K562 (cell line): ENCODE results near the gene ALK.

Source experiments
- IFI16 ChIP-seq: fragments of 250-450 bp; sonication (Bioruptor Pico); IDR thresholded peaks from 2 replicates; pipeline ENCODE4 v2.1.2; 2022; ENCODE audit warnings: mild to moderate bottlenecking, inconsistent platforms
- KDM1A ChIP-seq, 2 experiments: fragments of 450-650 bp; IDR thresholded peaks; 2 replicates each; pipeline ENCODE4 v1.6.1; 2016; ENCODE audit warnings: mild to moderate bottlenecking in 2 of 2
- MAFF ChIP-seq: IDR thresholded peaks from 2 replicates; pipeline ENCODE4 v1.6.1; 2012; ENCODE audit warnings: low read length, improper control_type of control experiment
- MYC ChIP-seq, 2 experiments: fragments of 250-450 bp in 1 of 2; sonication (Bioruptor Pico) in 1 of 2; IDR thresholded peaks; 2 replicates each; pipeline versions ENCODE4 v1.5.1 to v1.6.1; 2012 to 2021; ENCODE audit warnings: low read depth in 2 of 2, borderline replicate concordance in 1 of 2, improper control_type of control experiment in 1 of 2, low read length in 1 of 2, mild to moderate bottlenecking in 1 of 2, moderate library complexity in 1 of 2
- POLR2AphosphoS5 ChIP-seq: IDR thresholded peaks from 2 replicates; pipeline ENCODE4 v1.6.1; 2011; ENCODE audit warnings: mild to moderate bottlenecking, low read depth, low read length, moderate library complexity; ENCODE audit not compliant: control insufficient read depth, insufficient read depth
- ZNF224 ChIP-seq: sonication (generic); formaldehyde crosslinking; IDR thresholded peaks from 2 replicates; pipeline ENCODE4 v1.8.0; 2022; ENCODE audit warnings: mild to moderate bottlenecking, missing genetic modification reagents
- ZNF239 ChIP-seq: fragments of 250-450 bp; sonication (Bioruptor Pico); IDR thresholded peaks from 2 replicates; pipeline ENCODE4 v1.4.0; 2020; ENCODE audit warnings: mild to moderate bottlenecking

- TF ChIP-seq IFI16: no peak
- no peak for TF ChIP-seq ZNF224 (CRISPR knock-in tag)
- TF ChIP-seq MAFF: no peak
- no peak for TF ChIP-seq POLR2AphosphoS5
- no peak for TF ChIP-seq MYC (IDR thresholded peaks at IDR 0.05; ENCODE audit: low read depth, low read length)
- no peak for TF ChIP-seq MYC (CRISPR knock-in tag; IDR thresholded peaks at IDR 0.05; ENCODE audit: borderline replicate concordance, low read depth)
- TF ChIP-seq ZNF239 (CRISPR knock-in tag): no peak
- no peak for TF ChIP-seq KDM1A (IDR thresholded peaks at IDR 0.05)
Observed at GRCh38 chr2:29787473-29788465, 133.6 kb downstream of the ALK start.
